SU-DHL-6 (cell line): ENCODE results near the gene KAZN.

ENCODE experiments used
- EZH2phosphoT487 ChIP-seq: fragments of 200-600 bp; sonication (generic), shearing (Covaris generic); conservative IDR thresholded peaks from 2 replicates; pipeline ENCODE4 v1.6.1; 2018; ENCODE audit warnings: mild to moderate bottlenecking, antibody characterized with exemption, low read length, moderate library complexity, mixed read lengths
- TF ChIP-seq, protein P1 (sequence below): fragments of 200-600 bp; sonication (generic); IDR thresholded peaks from one replicate; pipeline ENCODE4 v1.5.1; 2017; ENCODE audit warnings: antibody characterized with exemption, mild to moderate bottlenecking, low read length, moderate library complexity; ENCODE audit not compliant: insufficient read depth, poor library complexity, severe bottlenecking

DNA sequence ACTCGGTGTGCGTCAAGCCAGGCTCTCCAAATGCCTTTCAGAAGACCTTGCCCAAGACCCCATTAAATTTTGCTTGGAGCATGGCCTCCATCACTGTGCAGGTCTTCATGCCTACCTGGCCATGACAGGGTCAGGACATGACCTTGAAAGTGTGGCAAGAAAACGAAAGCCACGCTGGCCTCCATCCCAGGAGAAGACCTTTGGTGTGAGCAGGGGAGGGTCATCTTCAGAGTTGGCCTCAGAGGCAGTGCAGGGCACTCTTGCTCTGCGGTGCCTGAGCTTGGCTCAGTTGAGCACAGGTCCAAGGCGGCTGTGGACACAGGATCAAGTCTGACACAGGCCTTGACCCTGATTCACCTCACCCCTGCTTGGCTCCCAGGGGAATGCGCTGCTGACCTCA, 373.6 kb downstream of the KAZN start:
- TF ChIP-seq, protein P1, sequence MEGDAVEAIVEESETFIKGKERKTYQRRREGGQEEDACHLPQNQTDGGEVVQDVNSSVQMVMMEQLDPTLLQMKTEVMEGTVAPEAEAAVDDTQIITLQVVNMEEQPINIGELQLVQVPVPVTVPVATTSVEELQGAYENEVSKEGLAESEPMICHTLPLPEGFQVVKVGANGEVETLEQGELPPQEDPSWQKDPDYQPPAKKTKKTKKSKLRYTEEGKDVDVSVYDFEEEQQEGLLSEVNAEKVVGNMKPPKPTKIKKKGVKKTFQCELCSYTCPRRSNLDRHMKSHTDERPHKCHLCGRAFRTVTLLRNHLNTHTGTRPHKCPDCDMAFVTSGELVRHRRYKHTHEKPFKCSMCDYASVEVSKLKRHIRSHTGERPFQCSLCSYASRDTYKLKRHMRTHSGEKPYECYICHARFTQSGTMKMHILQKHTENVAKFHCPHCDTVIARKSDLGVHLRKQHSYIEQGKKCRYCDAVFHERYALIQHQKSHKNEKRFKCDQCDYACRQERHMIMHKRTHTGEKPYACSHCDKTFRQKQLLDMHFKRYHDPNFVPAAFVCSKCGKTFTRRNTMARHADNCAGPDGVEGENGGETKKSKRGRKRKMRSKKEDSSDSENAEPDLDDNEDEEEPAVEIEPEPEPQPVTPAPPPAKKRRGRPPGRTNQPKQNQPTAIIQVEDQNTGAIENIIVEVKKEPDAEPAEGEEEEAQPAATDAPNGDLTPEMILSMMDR, result no peak
- no peak for TF ChIP-seq EZH2phosphoT487
